Measurements from ENCODE around the gene GJD2.

GJD2 gene

DNA sequence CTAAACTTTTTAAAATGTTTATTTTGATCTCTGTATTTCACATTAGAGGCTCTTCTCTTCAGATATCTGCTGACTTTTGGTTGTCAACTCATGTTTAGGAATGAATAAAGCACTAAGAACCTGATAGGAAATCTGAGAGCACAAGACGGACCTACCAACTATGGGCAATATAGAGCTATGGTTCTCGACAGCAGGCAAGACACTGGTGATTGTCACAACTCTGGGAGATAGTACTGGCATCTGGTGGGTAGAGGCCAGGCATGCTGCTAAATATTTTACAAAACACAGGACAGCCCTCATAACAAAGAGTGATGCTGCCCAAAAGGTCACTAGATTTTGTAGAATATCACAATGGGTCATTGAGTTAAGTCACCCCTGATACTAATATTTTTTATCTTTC is 17.5 kb upstream of the GJD2 start:
- no peak for DNase-seq

GRCh38 chr15:34769711-34770110 is 14.9 kb upstream of the GJD2 start:
- no peak for DNase-seq

- no peak for DNase-seq
Measured at GRCh38 chr15:34768530-34768929, 13.7 kb upstream of the GJD2 start.

DNA sequence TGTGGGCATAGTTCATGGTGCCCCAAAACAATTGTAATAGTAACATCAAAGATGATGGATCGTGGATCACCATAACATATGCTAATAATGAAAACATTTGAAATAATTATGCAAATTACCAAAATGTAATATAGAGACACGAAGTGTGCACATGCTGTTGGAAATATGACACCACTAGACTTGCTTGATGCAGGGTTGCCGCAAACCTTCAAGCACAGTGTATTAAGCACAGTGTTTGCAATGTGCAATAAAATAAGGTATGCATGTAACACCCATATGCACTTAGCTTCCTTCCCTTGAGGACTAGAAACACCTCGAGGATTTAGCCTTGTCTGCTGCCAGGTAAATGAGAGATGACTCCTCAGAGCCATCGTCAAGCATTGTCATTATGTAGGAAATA is 10.9 kb upstream of the GJD2 start:
- no peak for DNase-seq

GRCh38 chr15:34760909-34761308 is 6.1 kb upstream of the GJD2 start:
- no peak for DNase-seq

DNA sequence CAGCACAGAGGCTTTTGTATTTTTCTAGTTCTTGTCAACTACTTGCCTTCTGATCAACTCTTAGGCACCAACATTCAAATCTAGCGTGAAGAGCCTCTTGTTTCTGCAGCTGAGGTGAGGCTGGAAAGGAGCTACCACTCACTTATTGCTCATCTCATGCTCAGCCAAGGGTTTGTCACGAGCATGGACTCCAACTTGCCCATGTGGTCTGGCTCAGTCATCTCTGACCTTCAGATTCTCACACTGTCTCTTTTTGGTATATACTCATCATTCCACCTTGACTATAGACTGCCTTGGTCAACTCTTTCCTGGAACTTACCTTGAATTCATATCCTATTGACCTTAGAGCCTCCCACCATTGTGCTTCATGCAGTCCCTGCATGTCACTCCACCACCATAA is 5.2 kb upstream of the GJD2 start:
- no peak for DNase-seq

- no peak for DNase-seq
Measured at GRCh38 chr15:34759347-34759746, 4.5 kb upstream of the GJD2 start.

DNA sequence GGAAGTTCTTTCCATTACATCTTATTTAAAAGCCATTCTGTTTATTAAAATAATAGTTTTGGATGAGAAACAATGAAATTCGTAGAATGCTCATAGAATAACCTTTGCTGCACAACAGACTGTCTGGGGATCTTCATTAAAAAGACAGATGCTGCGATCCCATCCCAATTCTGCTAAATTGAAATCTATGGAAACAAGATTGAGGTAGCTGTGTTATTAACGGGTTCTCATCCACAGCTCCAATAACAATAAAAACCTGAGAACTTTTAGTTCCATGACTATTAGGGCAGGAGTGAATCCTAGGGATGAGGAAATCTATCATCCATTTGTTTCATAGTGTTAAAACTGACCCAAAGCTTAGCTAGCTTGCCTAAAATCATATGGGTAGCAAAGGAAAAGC is 2.5 kb upstream of the GJD2 start:
- no peak for DNase-seq

DNA sequence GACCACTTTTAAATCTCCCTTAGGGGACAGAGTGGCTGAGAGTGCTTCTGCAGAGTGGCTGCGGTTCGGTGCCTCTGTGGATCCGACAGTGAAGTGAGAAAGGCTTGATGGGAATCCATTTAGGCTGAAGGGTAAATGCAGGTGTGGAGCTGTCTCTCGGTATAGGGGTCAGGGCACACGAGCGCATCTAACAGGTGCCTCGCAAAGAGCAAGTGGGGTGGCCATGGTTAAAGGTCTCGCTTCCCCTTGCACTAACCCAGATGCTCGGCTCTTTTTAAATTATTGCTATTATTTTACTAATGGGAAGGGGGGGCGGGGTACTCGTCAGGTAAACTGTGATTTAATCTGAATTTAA is 598 bp upstream of the GJD2 start:
- DNase-seq = no peak

GRCh38 chr15:34754171-34754601 is 612 bp downstream of the GJD2 start:
- DNase-seq = no peak

DNA sequence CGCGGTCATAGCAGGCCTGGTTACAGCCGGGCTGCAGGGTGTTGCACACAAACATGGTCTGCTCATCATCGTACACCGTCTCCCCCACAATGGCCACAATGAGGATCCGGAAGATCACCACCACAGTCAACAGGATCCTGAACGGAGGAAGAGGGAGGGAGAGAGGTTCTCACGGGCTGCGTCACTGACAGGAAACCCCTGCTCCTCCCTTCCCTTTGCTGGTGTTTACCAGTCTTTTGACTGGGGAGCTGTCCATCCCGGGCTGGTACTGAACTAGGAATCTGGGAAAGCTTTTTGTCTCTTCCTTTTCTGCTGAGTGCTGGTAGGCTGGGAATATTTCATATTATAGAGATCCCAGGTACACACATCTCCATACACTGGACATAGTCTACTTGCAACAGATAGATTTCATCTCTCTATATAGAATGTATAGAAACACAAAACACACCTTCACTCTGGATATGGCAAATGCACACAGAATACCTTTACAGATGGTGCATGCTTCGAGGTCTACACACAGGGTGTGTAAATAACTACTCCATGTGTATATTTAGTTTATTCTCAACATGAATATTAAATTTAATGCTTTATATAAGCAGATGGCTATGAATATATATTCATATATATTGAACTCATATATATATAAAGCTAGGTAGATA is 1.4 kb downstream of the GJD2 start:
- no peak for DNase-seq

GRCh38 chr15:34749691-34750090 is 5.1 kb downstream of the GJD2 start:
- DNase-seq = no peak

DNA sequence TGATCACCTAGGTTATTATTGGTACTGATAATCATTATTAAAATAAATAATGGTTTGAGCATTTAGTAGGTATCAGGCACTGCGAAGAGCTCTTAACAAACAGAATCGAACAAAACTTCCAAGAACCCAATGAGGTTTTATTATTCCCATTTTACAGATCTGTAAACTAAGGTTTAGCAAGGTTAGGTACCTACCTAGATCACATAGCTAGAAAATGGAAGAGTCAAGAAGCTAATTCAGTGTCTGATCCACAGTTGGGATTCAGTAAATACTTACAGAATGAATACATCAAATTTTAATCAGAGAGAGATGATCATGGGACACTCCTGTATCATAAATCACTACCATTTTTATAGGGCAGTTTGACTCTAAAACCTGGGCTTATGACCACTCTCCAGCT is 15.5 kb downstream of the GJD2 start:
- DNase-seq = no peak

GRCh38 chr15:34738002-34738401 is 16.8 kb downstream of the GJD2 start:
- DNase-seq = no peak

GRCh38 chr15:34737477-34737876 is 17.3 kb downstream of the GJD2 start:
- DNase-seq = no peak

- DNase-seq = no peak
Measured at GRCh38 chr15:34734303-34734702, 20.5 kb downstream of the GJD2 start.

DNA sequence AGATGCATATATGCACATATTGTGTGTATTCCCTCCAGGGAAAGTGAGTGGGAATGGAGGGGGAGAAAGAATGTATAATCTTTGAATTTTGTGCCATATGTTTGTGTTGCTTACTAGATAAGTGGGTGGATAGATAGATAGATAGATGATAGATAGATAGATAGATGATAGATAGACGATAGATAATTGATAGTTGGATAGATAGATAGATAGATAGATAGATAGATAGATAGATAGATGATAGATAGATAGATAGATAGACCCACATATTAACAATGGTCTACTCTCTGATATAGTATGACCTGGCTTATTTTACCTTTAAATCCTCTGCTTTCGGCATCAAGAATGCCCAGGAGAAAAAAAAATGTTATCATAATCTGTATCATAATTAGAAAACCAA is 21.2 kb downstream of the GJD2 start:
- no peak for DNase-seq

- DNase-seq = no peak
Measured at GRCh38 chr15:34732430-34732829, 22.4 kb downstream of the GJD2 start.

- no peak for DNase-seq
Measured at GRCh38 chr15:34730701-34731100, 24.1 kb downstream of the GJD2 start.

- DNase-seq = no peak
Measured at GRCh38 chr15:34729886-34730285, 24.9 kb downstream of the GJD2 start.

- no peak for DNase-seq
Measured at GRCh38 chr15:34729056-34729455, 25.7 kb downstream of the GJD2 start.

- no peak for DNase-seq
Measured at GRCh38 chr15:34726406-34727100, 28.2 kb downstream of the GJD2 start.

GRCh38 chr15:34725556-34725955 is 29.2 kb downstream of the GJD2 start:
- DNase-seq = no peak

- no peak for DNase-seq
Measured at GRCh38 chr15:34724481-34724880, 30.3 kb downstream of the GJD2 start.

GRCh38 chr15:34722439-34722836 is 32.4 kb downstream of the GJD2 start:
- DNase-seq = no peak

All from activated T-cell treated with anti-CD3 and anti-CD28 coated beads, Interleukin-2, amount 50 U/mL, for 1 hour (primary cell).